ENCODE data around the gene SRGAP3. TPM values are rescaled to one million over a fixed set of nuclear protein-coding genes. Genes with fewer than 3 reads are reported as not detected.

The SRGAP3 gene
- total and polyA plus RNA-seq, 2 donors (not counting 1 experiment from before 2014, with no cell fraction given), result 1.4 to 1.5 TPM

DNA sequence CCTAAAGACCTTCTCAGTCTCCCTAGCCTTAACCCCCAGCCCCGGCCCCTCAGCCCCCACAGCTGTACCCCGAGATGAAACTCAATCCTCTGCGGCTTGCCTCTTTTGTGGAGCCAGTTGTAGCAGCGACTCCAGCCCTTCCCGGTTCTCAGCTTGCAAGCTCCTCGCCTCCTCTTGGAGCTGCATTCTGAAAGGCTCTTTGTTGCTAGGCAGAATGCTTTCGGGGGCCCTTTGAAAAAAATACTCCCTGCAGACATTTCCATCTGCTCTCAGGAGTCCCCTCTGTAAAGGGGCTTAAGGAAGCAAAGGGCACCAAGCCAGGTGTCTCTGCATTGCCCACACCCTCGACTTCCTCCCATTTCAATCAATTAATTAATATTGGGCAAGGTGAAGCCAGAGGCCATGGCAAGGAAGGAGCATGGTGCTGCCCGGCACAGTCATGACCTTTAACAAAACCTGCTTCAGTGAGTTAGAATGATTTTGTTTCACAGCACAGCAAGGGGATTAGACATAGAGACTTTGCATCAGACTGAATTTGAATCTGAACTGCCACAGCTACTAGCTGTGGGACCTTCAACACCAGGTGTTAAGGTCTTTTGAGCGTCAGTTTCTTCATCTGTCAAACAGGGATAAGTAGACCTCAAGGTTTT, 65.5 kb downstream of the SRGAP3 start:
- no peak for ATAC-seq (ENCODE audit: low read depth)
- DNase-seq, result no peak
- WGBS (ENCODE audit: insufficient coverage), result 90% methylated on average over 7 of the region's 10 CpGs

DNA sequence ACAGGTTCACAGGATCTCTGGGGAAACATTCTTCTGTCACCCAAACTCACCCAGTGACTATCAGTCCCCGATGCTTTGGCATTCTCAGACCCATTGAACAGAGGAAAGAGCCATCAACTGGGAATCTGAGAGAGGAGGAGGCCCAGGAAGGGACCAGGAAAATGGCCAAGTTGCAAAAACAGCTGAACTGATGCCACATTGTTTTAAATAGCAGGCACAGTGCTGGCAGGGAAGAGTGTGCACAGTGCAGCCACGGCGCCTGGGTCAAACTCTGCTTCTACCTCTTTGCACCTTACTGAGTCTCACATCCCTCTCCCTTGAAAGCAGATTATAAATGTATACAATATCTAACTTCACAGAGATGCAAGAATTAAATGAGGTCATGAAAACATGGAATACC, 66.4 kb downstream of the SRGAP3 start:
- intact Hi-C loops (cut with micrococcal nuclease), result no loop called here
- H3K4me3 Mint-ChIP-seq, result no peak overlapping the region
- Histone ChIP-seq H3K4me2 (replicated peaks; ENCODE audit: low read depth, low read length, poor library complexity, severe bottlenecking) (no peak overlapping the region), H3K4me3 (ENCODE audit: control extremely low read depth in 1 of 5, extremely low read depth in 1 of 5, insufficient read depth in 1 of 5, low read depth in 2 of 5, low read length in 4 of 5) (no peak overlapping the region), H2AFZ (ENCODE audit: insufficient read depth, low read depth, low read length, poor library complexity, severe bottlenecking) (no peak overlapping the region), H4K20me1 (ENCODE audit: control insufficient read depth, insufficient read depth, low read length, poor library complexity, severe bottlenecking) (no peaks in the 10 kb centered on the region), H3K27ac (ENCODE audit: low read length in 2 of 2) (no peak overlapping the region), H3K36me3 (replicated peaks in 1 of 2; ENCODE audit: control extremely low read depth in 1 of 2, control insufficient read depth in 1 of 2, extremely low read depth in 1 of 2, insufficient read depth in 2 of 2, low read length in 1 of 2) (no peaks in the 10 kb centered on the region), H3K9me3 (ENCODE audit: control extremely low read depth in 1 of 3, control insufficient read depth in 2 of 3, insufficient read depth in 1 of 3, low read length in 2 of 3) (no peaks in the 10 kb centered on the region), H3K79me2 (ENCODE audit: control insufficient read depth, insufficient read depth, low read length) (no peaks in the 10 kb centered on the region), H3K27me3 (replicated peaks in 1 of 4; ENCODE audit: control extremely low read depth in 1 of 4, control insufficient read depth in 3 of 4, insufficient read depth in 4 of 4, low read length in 3 of 4) (peaks cover 0 to 2% (median 0%) of the 10 kb centered on the region in 4 experiments), H3K4me1 (ENCODE audit: control insufficient read depth in 2 of 2, insufficient read depth in 2 of 2, low read length in 2 of 2) (peaks cover 15 to 25% of the 10 kb centered on the region in 2 donors), H3K9ac (ENCODE audit: low read length) (no peak overlapping the region)
- TF ChIP-seq, protein P1, sequence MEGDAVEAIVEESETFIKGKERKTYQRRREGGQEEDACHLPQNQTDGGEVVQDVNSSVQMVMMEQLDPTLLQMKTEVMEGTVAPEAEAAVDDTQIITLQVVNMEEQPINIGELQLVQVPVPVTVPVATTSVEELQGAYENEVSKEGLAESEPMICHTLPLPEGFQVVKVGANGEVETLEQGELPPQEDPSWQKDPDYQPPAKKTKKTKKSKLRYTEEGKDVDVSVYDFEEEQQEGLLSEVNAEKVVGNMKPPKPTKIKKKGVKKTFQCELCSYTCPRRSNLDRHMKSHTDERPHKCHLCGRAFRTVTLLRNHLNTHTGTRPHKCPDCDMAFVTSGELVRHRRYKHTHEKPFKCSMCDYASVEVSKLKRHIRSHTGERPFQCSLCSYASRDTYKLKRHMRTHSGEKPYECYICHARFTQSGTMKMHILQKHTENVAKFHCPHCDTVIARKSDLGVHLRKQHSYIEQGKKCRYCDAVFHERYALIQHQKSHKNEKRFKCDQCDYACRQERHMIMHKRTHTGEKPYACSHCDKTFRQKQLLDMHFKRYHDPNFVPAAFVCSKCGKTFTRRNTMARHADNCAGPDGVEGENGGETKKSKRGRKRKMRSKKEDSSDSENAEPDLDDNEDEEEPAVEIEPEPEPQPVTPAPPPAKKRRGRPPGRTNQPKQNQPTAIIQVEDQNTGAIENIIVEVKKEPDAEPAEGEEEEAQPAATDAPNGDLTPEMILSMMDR (IDR thresholded peaks at IDR 0.05), result no peak
- no peak for TF ChIP-seq EZH2 (IDR thresholded peaks at IDR 0.05; ENCODE audit: borderline replicate concordance, insufficient read depth, low read depth, low read length, poor library complexity, severe bottlenecking)
- H3K9me3 Mint-ChIP-seq (ENCODE audit: insufficient read depth), result no peaks in the 10 kb centered on the region
- DNase-seq (no peak), ATAC-seq (ENCODE audit: low read depth) (no peak)
- ChIA-PET CTCF (no interaction called here), POLR2A (no interaction called here)
- WGBS (ENCODE audit: insufficient coverage), result 100% methylated on average over 1 of the region's 3 CpGs
- H3K27ac Mint-ChIP-seq, result no peak overlapping the region
- peaks cover 6% of the 10 kb centered on the region for H3K27me3 Mint-ChIP-seq
- peaks cover 21% of the 10 kb centered on the region for H3K4me1 Mint-ChIP-seq

More for the DNA sequence above, 65.5 kb downstream of the SRGAP3 start:
- Mint-ChIP-seq H3K9me3 (ENCODE audit: insufficient read depth) (no peaks in the 10 kb centered on the region), H3K27me3 (peaks cover 7% of the 10 kb centered on the region), H3K4me1 (peaks cover 19% of the 10 kb centered on the region), H3K4me3 (no peak overlapping the region), H3K27ac (no peak overlapping the region)
- H3K27ac ChIP-seq (ENCODE audit: low read length in 2 of 2), result no peak overlapping the region
- no peaks in the 10 kb centered on the region for H3K79me2 ChIP-seq (ENCODE audit: control insufficient read depth, insufficient read depth, low read length)
- no peak overlapping the region for H3K4me2 ChIP-seq (replicated peaks; ENCODE audit: low read depth, low read length, poor library complexity, severe bottlenecking)
- peaks cover 0 to 2% (median 0%) of the 10 kb centered on the region in 4 experiments for H3K27me3 ChIP-seq (replicated peaks in 1 of 4; ENCODE audit: control extremely low read depth in 1 of 4, control insufficient read depth in 3 of 4, insufficient read depth in 4 of 4, low read length in 3 of 4)
- H3K36me3 ChIP-seq (replicated peaks in 1 of 2; ENCODE audit: control extremely low read depth in 1 of 2, control insufficient read depth in 1 of 2, extremely low read depth in 1 of 2, insufficient read depth in 2 of 2, low read length in 1 of 2), result no peaks in the 10 kb centered on the region
- no peaks in the 10 kb centered on the region for H4K20me1 ChIP-seq (ENCODE audit: control insufficient read depth, insufficient read depth, low read length, poor library complexity, severe bottlenecking)
- H3K4me1 ChIP-seq (ENCODE audit: control insufficient read depth in 2 of 2, insufficient read depth in 2 of 2, low read length in 2 of 2), result peaks cover 15 to 20% of the 10 kb centered on the region in 2 donors
- no peak overlapping the region for H3K9ac ChIP-seq (ENCODE audit: low read length)
- CTCF ChIA-PET, result no interaction called here
- POLR2A ChIA-PET, result no interaction called here
- H3K9me3 ChIP-seq (ENCODE audit: control extremely low read depth in 1 of 3, control insufficient read depth in 2 of 3, insufficient read depth in 1 of 3, low read length in 2 of 3), result no peaks in the 10 kb centered on the region
- no peak overlapping the region for H3K4me3 ChIP-seq (ENCODE audit: control extremely low read depth in 1 of 5, extremely low read depth in 1 of 5, insufficient read depth in 1 of 5, low read depth in 2 of 5, low read length in 4 of 5)
- TF ChIP-seq, protein P1 (IDR thresholded peaks at IDR 0.05), result no peak
- no peak for TF ChIP-seq EZH2 (IDR thresholded peaks at IDR 0.05; ENCODE audit: borderline replicate concordance, insufficient read depth, low read depth, low read length, poor library complexity, severe bottlenecking)
- H2AFZ ChIP-seq (ENCODE audit: insufficient read depth, low read depth, low read length, poor library complexity, severe bottlenecking), result no peak overlapping the region
- intact Hi-C loops (cut with micrococcal nuclease), result no loop called here

All from B cell (primary cell).